Activated T-cell treated with anti-CD3 and anti-CD28 coated beads for 4 hours (primary cell): Measurements from ENCODE around the gene RPN1.

Experiments used
- DNase-seq: peaks from one replicate; pipeline ENCODE4 v3.0.0-alpha.2; 2020

The RPN1 gene

DNA sequence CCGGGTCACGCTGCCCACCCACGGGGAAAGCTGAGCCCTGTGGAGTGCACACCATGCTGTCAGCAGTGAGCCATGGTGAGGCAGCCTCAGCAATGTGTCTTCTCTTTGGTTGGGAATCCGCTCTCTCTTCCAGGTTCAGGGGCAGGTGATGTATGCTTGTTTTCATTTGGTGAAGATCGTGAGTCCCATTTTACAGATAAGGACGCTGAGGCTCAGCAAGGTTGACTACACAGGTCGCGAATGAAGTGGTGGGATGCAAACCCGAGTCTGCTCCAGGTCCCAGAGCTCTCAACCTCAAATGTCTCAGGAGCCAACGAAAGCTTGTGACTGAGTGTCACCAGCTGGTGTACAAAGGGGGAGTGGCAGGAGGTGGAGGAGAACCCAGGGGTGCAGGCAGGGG, 74.3 kb downstream of the RPN1 start:
- no peak for DNase-seq

GRCh38 chr3:128575777-128576176, 74.8 kb downstream of the RPN1 start:
- no peak for DNase-seq

GRCh38 chr3:128573707-128574162, 76.9 kb downstream of the RPN1 start:
- DNase-seq = no peak

- DNase-seq = no peak
Observed at GRCh38 chr3:128573160-128573559, 77.5 kb downstream of the RPN1 start.

DNA sequence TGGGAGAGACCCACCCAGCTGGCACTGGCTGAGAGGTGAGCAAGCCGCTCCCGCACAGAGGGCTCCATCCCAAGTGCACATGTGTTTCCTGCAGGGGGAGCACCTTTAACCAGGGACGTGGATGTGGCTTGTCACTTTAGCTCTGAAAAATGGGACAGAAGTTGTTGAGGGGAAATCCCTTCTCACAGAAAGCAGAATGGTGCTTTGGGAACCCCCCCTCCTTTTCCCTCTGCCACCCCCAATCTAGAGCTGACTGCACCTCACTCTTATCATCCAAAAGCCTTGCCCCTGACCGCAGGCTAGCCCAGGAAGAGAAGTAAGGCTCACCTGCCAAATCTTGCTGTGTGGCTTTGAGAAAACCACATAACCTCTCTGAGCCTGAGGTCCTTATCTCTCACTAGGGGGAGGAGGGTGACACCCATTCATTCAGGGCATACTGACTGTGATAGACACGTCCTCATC, 77.9 kb downstream of the RPN1 start:
- no peak for DNase-seq

DNA sequence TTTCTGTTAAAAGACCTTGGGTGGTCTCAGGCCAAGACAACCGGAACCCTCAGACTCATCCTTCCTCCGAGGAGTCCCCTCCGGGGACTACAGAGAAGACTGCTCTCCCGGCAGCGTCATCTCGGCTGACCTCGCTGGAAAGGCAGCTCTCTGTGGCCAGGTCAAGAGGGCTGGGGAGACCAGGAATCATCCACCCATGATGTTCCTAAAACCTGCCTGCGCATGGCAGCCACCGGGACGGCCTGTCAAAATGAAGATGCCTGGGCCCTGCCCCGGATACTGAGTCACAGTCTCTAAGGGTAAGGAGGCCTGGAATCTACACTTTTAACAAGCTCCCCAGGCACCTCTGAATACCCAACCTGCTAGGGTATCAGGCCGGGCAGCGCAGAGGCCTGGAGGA, 78.6 kb downstream of the RPN1 start:
- DNase-seq = no peak
